Measurements from ENCODE around the gene LZTS2. TPM values are rescaled to one million over a fixed set of nuclear protein-coding genes. Genes with fewer than 3 reads are reported as not detected.

LZTS2 gene
- polyA plus RNA-seq, 1 experiment = 33.3 TPM

GRCh38 chr10:100982916-100983830, 16.4 kb upstream of the LZTS2 start:
- DNase-seq (ENCODE audit: low read depth, low spot score) = no peak
- ChIA-PET POLR2A (no interaction called here), CTCF (interaction anchor here (0.7 kb wide), 1 partner anchor 11 kb away, joined by 3 read pairs; no protein-coding TSS in a partner anchor)
- H3K27ac ChIP-seq (ENCODE audit: low read depth, low read length) = no peak overlapping the region
- no peak overlapping the region for H3K4me3 ChIP-seq (ENCODE audit: low read depth, low read length)
- H3K27me3 ChIP-seq (ENCODE audit: control insufficient read depth, insufficient read depth, low read length) = no peaks in the 10 kb centered on the region
- H3K9me3 ChIP-seq (ENCODE audit: control insufficient read depth, insufficient read depth, low read length) = no peaks in the 10 kb centered on the region; the same call in 1 of the 2 replicates
- no peak for TF ChIP-seq CTCF (IDR thresholded peaks at IDR 0.05; ENCODE audit: low read depth, low read length)

- POLR2A ChIA-PET = no interaction called here
- no peak for TF ChIP-seq CTCF (IDR thresholded peaks at IDR 0.05; ENCODE audit: low read depth, low read length)
- CTCF ChIA-PET = interaction anchor here (0.7 to 5.7 kb wide), 2 partner anchors 10 to 13 kb away, joined by 3 to 24 read pairs; no protein-coding TSS in a partner anchor
- no peak for DNase-seq (ENCODE audit: low read depth, low spot score)
- Histone ChIP-seq H3K27ac (ENCODE audit: low read depth, low read length) (no peak overlapping the region), H3K9me3 (ENCODE audit: control insufficient read depth, insufficient read depth, low read length) (no peaks in the 10 kb centered on the region; the same call in 1 of the 2 replicates), H3K4me3 (ENCODE audit: low read depth, low read length) (no peak overlapping the region), H3K27me3 (ENCODE audit: control insufficient read depth, insufficient read depth, low read length) (no peaks in the 10 kb centered on the region)
Observed at GRCh38 chr10:100983868-100984671, 15.5 kb upstream of the LZTS2 start.

GRCh38 chr10:100984672-100985177, 14.9 kb upstream of the LZTS2 start:
- no peaks in the 10 kb centered on the region for H3K27me3 ChIP-seq (ENCODE audit: control insufficient read depth, insufficient read depth, low read length)
- TF ChIP-seq CTCF (IDR thresholded peaks at IDR 0.05; ENCODE audit: low read depth, low read length) = no peak
- POLR2A ChIA-PET = no interaction called here
- no peak for DNase-seq (ENCODE audit: low read depth, low spot score)
- CTCF ChIA-PET = interaction anchor here (0.7 to 5.7 kb wide), 4 partner anchors 10 to 30 kb away, joined by 3 to 24 read pairs (median 6); no protein-coding TSS in a partner anchor
- H3K27ac ChIP-seq (ENCODE audit: low read depth, low read length) = no peak overlapping the region
- no peaks in the 10 kb centered on the region; the same call in 1 of the 2 replicates for H3K9me3 ChIP-seq (ENCODE audit: control insufficient read depth, insufficient read depth, low read length)
- H3K4me3 ChIP-seq (ENCODE audit: low read depth, low read length) = no peak overlapping the region

- POLR2A ChIA-PET = no interaction called here
- Histone ChIP-seq H3K4me3 (ENCODE audit: low read depth, low read length) (no peak overlapping the region), H3K27ac (ENCODE audit: low read depth, low read length) (no peak overlapping the region), H3K27me3 (ENCODE audit: control insufficient read depth, insufficient read depth, low read length) (no peaks in the 10 kb centered on the region), H3K9me3 (ENCODE audit: control insufficient read depth, insufficient read depth, low read length) (no peaks in the 10 kb centered on the region; the same call in 1 of the 2 replicates)
- DNase-seq (ENCODE audit: low read depth, low spot score) = no peak
- CTCF ChIA-PET = interaction anchor here (0.7 to 5.7 kb wide), 5 partner anchors 11 to 29 kb away, joined by 3 to 24 read pairs (median 3); no protein-coding TSS in a partner anchor
- TF ChIP-seq CTCF (IDR thresholded peaks at IDR 0.05; ENCODE audit: low read depth, low read length) = no peak
Observed at GRCh38 chr10:100985336-100985735, 14.3 kb upstream of the LZTS2 start.

Measured in AG04450 (cell line).